Brain microvascular endothelial cell (primary cell): ENCODE data around the gene ZNF277.

Source experiments
- DNase-seq: peaks from one replicate; pipeline ENCODE4 v3.0.0-alpha.2; 2020
- H3K27ac ChIP-seq: fragments of 250-450 bp; sonication (Bioruptor Pico); 2 replicates; pipeline ENCODE4 v1.5.1; 2020; ENCODE audit warnings: mild to moderate bottlenecking, moderate library complexity
- H3K27me3 ChIP-seq: fragments of 250-450 bp; sonication (Bioruptor Pico); replicated peaks from 2 replicates; pipeline ENCODE4 v1.5.1; 2020; ENCODE audit warnings: mild to moderate bottlenecking
- H3K36me3 ChIP-seq: fragments of 250-450 bp; sonication (Bioruptor Pico); replicated peaks from 2 replicates; pipeline ENCODE4 v1.5.1; 2020; ENCODE audit warnings: mild to moderate bottlenecking
- H3K4me3 ChIP-seq: 2 replicates; pipeline ENCODE4 v1.5.1; 2011; ENCODE audit warnings: low read depth, mild to moderate bottlenecking, control low read depth, low read length, moderate library complexity
- CTCF ChIP-seq: IDR thresholded peaks from 2 replicates; pipeline ENCODE4 v1.5.1; 2011; ENCODE audit warnings: low read depth, mild to moderate bottlenecking, moderate library complexity, low read length, control low read depth, inconsistent platforms; ENCODE audit errors: missing control alignments
- in situ Hi-C: cut with HindIII; loops from 2 replicates; pipeline ENCODE4 v1.10.0; 2017; ENCODE audit warnings: low sequenced_read_pairs, low pct_ligation_motif_present

The ZNF277 gene

GRCh38 chr7:112377593-112377992 lies 171.1 kb downstream of the ZNF277 start:
- Histone ChIP-seq H3K27me3 (no peaks in the 10 kb centered on the region), H3K27ac (no peak overlapping the region), H3K4me3 (no peak overlapping the region), H3K36me3 (no peaks in the 10 kb centered on the region)
- TF ChIP-seq CTCF = no peak
- in situ Hi-C loops = no loop called here
- DNase-seq = no peak

- in situ Hi-C loops = no loop called here
Measured at GRCh38 chr7:112381311-112382091, 175.0 kb downstream of the ZNF277 start.

GRCh38 chr7:112383671-112384417 lies 177.3 kb downstream of the ZNF277 start:
- no peak for TF ChIP-seq CTCF
- no peaks in the 10 kb centered on the region for H3K27me3 ChIP-seq
- no peak overlapping the region for H3K4me3 ChIP-seq
- H3K27ac ChIP-seq = no peak overlapping the region
- DNase-seq = no peak
- H3K36me3 ChIP-seq = no peaks in the 10 kb centered on the region
- in situ Hi-C loops = no loop called here

More at GRCh38 chr7:112381311-112382091, 175.0 kb downstream of the ZNF277 start:
- no peaks in the 10 kb centered on the region for H3K36me3 ChIP-seq
- no peak overlapping the region for H3K4me3 ChIP-seq
- DNase-seq = no peak
- H3K27ac ChIP-seq = no peak overlapping the region
- no peak for TF ChIP-seq CTCF
- H3K27me3 ChIP-seq = no peaks in the 10 kb centered on the region

GRCh38 chr7:112385516-112385915 lies 179.0 kb downstream of the ZNF277 start:
- in situ Hi-C loops = no loop called here
- no peak for TF ChIP-seq CTCF
- Histone ChIP-seq H3K27ac (no peak overlapping the region), H3K27me3 (no peaks in the 10 kb centered on the region), H3K4me3 (no peak overlapping the region), H3K36me3 (no peaks in the 10 kb centered on the region)
- DNase-seq = no peak

- Histone ChIP-seq H3K27me3 (no peaks in the 10 kb centered on the region), H3K4me3 (no peak overlapping the region), H3K36me3 (no peaks in the 10 kb centered on the region), H3K27ac (no peak overlapping the region)
- no peak for TF ChIP-seq CTCF
- in situ Hi-C loops = no loop called here
- DNase-seq = no peak
Measured at GRCh38 chr7:112386619-112387018, 180.1 kb downstream of the ZNF277 start.
